NCI-H128 (cell line): ENCODE results near the gene SWAP70.

Experiments used
- DNase-seq: peaks from one replicate; lab custom pipeline; 2025; ENCODE audit not compliant: unreplicated experiment; lab: John Stamatoyannopoulos, UW

The SWAP70 gene

GRCh38 chr11:9748361-9748970 lies 84.6 kb downstream of the SWAP70 start:
- no peak for DNase-seq

GRCh38 chr11:9750551-9750950 lies 86.7 kb downstream of the SWAP70 start:
- DNase-seq = no peak

- DNase-seq = no peak
Measured at GRCh38 chr11:9752091-9752490, 88.2 kb downstream of the SWAP70 start.

- no peak for DNase-seq
Measured at GRCh38 chr11:9753021-9753420, 89.1 kb downstream of the SWAP70 start.

GRCh38 chr11:9754010-9754471 lies 90.2 kb downstream of the SWAP70 start:
- no peak for DNase-seq

- DNase-seq = no peak
Measured at GRCh38 chr11:9755561-9756185, 91.8 kb downstream of the SWAP70 start.

- DNase-seq = no peak
Measured at GRCh38 chr11:9756461-9756860, 92.6 kb downstream of the SWAP70 start.

GRCh38 chr11:9756878-9757277 lies 93.0 kb downstream of the SWAP70 start:
- no peak for DNase-seq

GRCh38 chr11:9757809-9758636 lies 94.1 kb downstream of the SWAP70 start:
- DNase-seq = peak; percentile 56

GRCh38 chr11:9758637-9759518 lies 95.0 kb downstream of the SWAP70 start:
- peak; percentile 8 for DNase-seq

- DNase-seq = no peak
Measured at GRCh38 chr11:9759519-9760192, 95.8 kb downstream of the SWAP70 start.

GRCh38 chr11:9760193-9760575 lies 96.3 kb downstream of the SWAP70 start:
- no peak for DNase-seq

GRCh38 chr11:9761441-9761945 lies 97.6 kb downstream of the SWAP70 start:
- no peak for DNase-seq

GRCh38 chr11:9762531-9762930 lies 98.7 kb downstream of the SWAP70 start:
- no peak for DNase-seq

- DNase-seq = no peak
Measured at GRCh38 chr11:9763301-9763700, 99.4 kb downstream of the SWAP70 start.

GRCh38 chr11:9765320-9766101 lies 101.6 kb downstream of the SWAP70 start:
- no peak for DNase-seq

GRCh38 chr11:9769621-9770020 lies 105.7 kb downstream of the SWAP70 start:
- DNase-seq = no peak

GRCh38 chr11:9771071-9771511 lies 107.2 kb downstream of the SWAP70 start:
- no peak for DNase-seq

GRCh38 chr11:9772218-9772617 lies 108.3 kb downstream of the SWAP70 start:
- no peak for DNase-seq
